C4-2B (cell line): ENCODE measurements around the gene CDH11.

Experiments used
- H3K27ac ChIP-seq: fragments of 450-650 bp; 2 replicates; pipeline ENCODE4 v1.5.1; 2017
- ZFX ChIP-seq: fragments of 450-650 bp; IDR thresholded peaks from 2 replicates; pipeline ENCODE4 v1.6.1; 2017
- TF ChIP-seq, protein P1 (sequence below): fragments of 450-650 bp; conservative IDR thresholded peaks from 2 replicates; pipeline ENCODE4 v1.5.1; 2017; ENCODE audit warnings: mild to moderate bottlenecking

CDH11 gene

DNA sequence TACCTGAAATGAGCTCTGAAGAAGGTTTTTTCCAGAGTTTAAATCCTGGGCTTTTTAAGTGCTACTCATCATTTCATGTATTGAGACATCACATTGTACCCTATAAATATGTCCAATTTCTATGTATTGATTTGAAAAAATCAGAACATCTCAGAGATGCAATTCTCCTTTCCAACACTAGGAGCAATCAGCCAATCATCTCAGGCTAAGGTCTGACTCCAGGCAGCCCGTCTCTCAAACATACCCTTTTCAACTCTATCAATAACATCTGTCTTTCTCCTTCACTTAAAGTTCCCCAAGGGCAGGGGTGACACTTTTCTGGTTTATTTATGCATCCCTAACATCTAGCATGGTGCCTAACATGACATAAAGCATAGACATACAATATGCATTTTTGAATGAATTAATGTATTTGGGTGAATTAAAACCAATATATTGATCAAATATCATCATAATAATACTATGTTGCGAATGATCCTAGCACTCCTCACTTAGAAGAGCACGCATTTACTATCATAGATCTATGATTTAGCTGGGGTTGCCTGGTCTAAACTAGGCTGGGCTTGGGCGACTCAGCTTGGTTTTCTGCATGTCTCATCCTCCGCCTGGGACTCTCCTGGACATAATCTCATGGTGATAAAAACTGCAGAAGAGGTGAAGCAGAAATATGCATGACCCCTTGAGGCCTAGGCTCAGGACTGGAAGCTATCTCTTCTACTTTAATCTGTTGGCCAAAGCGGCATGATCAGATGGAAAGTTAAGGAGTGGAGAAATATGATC is 5.2 kb upstream of the CDH11 start:
- TF ChIP-seq ZFX, result no peak
- TF ChIP-seq, protein P1, sequence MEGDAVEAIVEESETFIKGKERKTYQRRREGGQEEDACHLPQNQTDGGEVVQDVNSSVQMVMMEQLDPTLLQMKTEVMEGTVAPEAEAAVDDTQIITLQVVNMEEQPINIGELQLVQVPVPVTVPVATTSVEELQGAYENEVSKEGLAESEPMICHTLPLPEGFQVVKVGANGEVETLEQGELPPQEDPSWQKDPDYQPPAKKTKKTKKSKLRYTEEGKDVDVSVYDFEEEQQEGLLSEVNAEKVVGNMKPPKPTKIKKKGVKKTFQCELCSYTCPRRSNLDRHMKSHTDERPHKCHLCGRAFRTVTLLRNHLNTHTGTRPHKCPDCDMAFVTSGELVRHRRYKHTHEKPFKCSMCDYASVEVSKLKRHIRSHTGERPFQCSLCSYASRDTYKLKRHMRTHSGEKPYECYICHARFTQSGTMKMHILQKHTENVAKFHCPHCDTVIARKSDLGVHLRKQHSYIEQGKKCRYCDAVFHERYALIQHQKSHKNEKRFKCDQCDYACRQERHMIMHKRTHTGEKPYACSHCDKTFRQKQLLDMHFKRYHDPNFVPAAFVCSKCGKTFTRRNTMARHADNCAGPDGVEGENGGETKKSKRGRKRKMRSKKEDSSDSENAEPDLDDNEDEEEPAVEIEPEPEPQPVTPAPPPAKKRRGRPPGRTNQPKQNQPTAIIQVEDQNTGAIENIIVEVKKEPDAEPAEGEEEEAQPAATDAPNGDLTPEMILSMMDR, result peak; percentile 51
- no peak overlapping the region for H3K27ac ChIP-seq

GRCh38 chr16:65125871-65126270 is 4.0 kb upstream of the CDH11 start:
- H3K27ac ChIP-seq, result no peak overlapping the region
- no peak for TF ChIP-seq ZFX
- TF ChIP-seq, protein P1, result no peak

GRCh38 chr16:65125322-65125721 is 3.5 kb upstream of the CDH11 start:
- H3K27ac ChIP-seq, result no peak overlapping the region
- TF ChIP-seq ZFX, result no peak
- TF ChIP-seq, protein P1, result no peak

- no peak overlapping the region for H3K27ac ChIP-seq
- no peak for TF ChIP-seq ZFX
- TF ChIP-seq, protein P1, result no peak
Measured at GRCh38 chr16:65124596-65124995, 2.7 kb upstream of the CDH11 start.

- no peak overlapping the region for H3K27ac ChIP-seq
- TF ChIP-seq ZFX, result no peak
- TF ChIP-seq, protein P1, result no peak
Measured at GRCh38 chr16:65124212-65124548, 2.3 kb upstream of the CDH11 start.

DNA sequence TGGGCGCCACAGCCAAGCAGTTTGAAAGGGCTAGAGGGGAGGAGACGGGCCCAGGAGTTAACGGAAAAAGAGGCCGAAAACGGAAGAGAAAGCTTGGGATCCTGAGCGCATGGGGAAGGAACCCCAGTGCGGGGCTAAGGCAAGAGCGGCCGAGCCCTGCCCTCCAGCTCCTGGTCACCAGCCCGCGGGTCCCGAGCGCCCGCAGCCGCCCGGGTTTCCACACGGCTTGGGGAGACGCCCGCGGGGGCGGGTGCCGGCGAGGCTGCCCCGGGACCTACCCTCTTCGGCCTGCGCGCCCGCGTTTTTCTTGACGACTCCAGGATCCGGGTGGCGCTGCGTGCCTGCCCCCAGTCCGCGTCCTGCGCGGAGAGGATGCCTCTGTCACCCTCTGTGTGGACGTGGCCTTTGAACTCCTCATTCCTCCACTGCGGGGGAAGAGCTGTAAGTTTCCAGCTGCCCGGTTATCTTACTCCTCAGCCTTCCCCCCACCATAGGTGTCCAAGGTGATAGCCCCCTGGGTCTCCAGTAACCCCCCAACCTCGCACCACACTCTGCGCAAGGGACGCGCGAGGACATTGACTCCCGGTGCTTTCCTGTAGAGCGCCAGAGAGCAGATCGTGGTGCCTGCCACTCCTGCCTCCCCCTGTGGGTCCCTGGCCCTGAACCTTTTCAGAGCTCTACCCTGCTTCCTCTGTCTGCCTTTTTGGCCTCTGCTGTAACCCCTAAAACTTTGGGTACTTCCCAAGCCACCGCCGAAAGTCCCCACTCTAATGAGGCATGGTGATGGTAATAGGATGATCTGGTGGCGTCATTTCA is 1.7 kb upstream of the CDH11 start:
- TF ChIP-seq, protein P1, result no peak
- TF ChIP-seq ZFX, result no peak
- no peak overlapping the region for H3K27ac ChIP-seq

GRCh38 chr16:65122724-65123395 is 997 bp upstream of the CDH11 start:
- no peak overlapping the region for H3K27ac ChIP-seq
- TF ChIP-seq, protein P1, result no peak
- TF ChIP-seq ZFX, result no peak
